Measurements from ENCODE around the gene TSN.

The TSN gene

GRCh38 chr2:121741450-121741849 is 14.0 kb upstream of the TSN start:
- no peak for DNase-seq (ENCODE audit: low read depth in 2 of 2, low spot score in 1 of 2)

GRCh38 chr2:121746071-121746578 is 9.3 kb upstream of the TSN start:
- DNase-seq (ENCODE audit: low read depth in 2 of 2, low spot score in 1 of 2) = no peak

- no peak for DNase-seq (ENCODE audit: low read depth in 2 of 2, low spot score in 1 of 2)
These were observed 7.2 kb upstream of the TSN start for GRCh38 chr2:121748202-121748601.

GRCh38 chr2:121754851-121755236 is 607 bp upstream of the TSN start:
- DNase-seq (ENCODE audit: low read depth in 2 of 2, low spot score in 1 of 2) = no peak

- DNase-seq (ENCODE audit: low read depth in 2 of 2, low spot score in 1 of 2) = no peak
These were observed 9.3 kb downstream of the TSN start for GRCh38 chr2:121764681-121765228.

- DNase-seq (ENCODE audit: low read depth in 2 of 2, low spot score in 1 of 2) = no peak
These were observed 11.2 kb downstream of the TSN start for GRCh38 chr2:121766624-121767023.

GRCh38 chr2:121768143-121768755 is 12.8 kb downstream of the TSN start:
- no peak for DNase-seq (ENCODE audit: low read depth in 2 of 2, low spot score in 1 of 2)

GRCh38 chr2:121771976-121772742 is 16.7 kb downstream of the TSN start:
- no peak for DNase-seq (ENCODE audit: low read depth in 2 of 2, low spot score in 1 of 2)

- no peak for DNase-seq (ENCODE audit: low read depth in 2 of 2, low spot score in 1 of 2)
These were observed 18.8 kb downstream of the TSN start for GRCh38 chr2:121774235-121774634.

GRCh38 chr2:121776361-121776760 is 20.9 kb downstream of the TSN start:
- no peak for DNase-seq (ENCODE audit: low read depth in 2 of 2, low spot score in 1 of 2)

GRCh38 chr2:121776885-121777698 is 21.6 kb downstream of the TSN start:
- DNase-seq (ENCODE audit: low read depth in 2 of 2, low spot score in 1 of 2) = no peak

GRCh38 chr2:121777699-121778058 is 22.2 kb downstream of the TSN start:
- no peak for DNase-seq (ENCODE audit: low read depth in 2 of 2, low spot score in 1 of 2)

- DNase-seq (ENCODE audit: low read depth in 2 of 2, low spot score in 1 of 2) = no peak
These were observed 23.5 kb downstream of the TSN start for GRCh38 chr2:121778741-121779487.

GRCh38 chr2:121783180-121783579 is 27.7 kb downstream of the TSN start:
- DNase-seq (ENCODE audit: low read depth in 2 of 2, low spot score in 1 of 2) = no peak

GRCh38 chr2:121788685-121789084 is 33.2 kb downstream of the TSN start:
- no peak for DNase-seq (ENCODE audit: low read depth in 2 of 2, low spot score in 1 of 2)

GRCh38 chr2:121790276-121790956 is 35.0 kb downstream of the TSN start:
- no peak for DNase-seq (ENCODE audit: low read depth in 2 of 2, low spot score in 1 of 2)

GRCh38 chr2:121791290-121791689 is 35.8 kb downstream of the TSN start:
- DNase-seq (ENCODE audit: low read depth in 2 of 2, low spot score in 1 of 2) = no peak

- DNase-seq (ENCODE audit: low read depth in 2 of 2, low spot score in 1 of 2) = no peak
These were observed 36.4 kb downstream of the TSN start for GRCh38 chr2:121791801-121792221.

- DNase-seq (ENCODE audit: low read depth in 2 of 2, low spot score in 1 of 2) = no peak
These were observed 38.4 kb downstream of the TSN start for GRCh38 chr2:121793816-121794215.

- DNase-seq (ENCODE audit: low read depth in 2 of 2, low spot score in 1 of 2) = no peak
These were observed 38.8 kb downstream of the TSN start for GRCh38 chr2:121794233-121794632.

Data from stimulated activated CD8-positive, alpha-beta memory T cell treated with anti-CD3 and anti-CD28 coated beads, Interleukin-4, amount 100 ng/mL, for 4 hours (primary cell).